ENCODE measurements around the gene NABP2.

NABP2 gene

DNA sequence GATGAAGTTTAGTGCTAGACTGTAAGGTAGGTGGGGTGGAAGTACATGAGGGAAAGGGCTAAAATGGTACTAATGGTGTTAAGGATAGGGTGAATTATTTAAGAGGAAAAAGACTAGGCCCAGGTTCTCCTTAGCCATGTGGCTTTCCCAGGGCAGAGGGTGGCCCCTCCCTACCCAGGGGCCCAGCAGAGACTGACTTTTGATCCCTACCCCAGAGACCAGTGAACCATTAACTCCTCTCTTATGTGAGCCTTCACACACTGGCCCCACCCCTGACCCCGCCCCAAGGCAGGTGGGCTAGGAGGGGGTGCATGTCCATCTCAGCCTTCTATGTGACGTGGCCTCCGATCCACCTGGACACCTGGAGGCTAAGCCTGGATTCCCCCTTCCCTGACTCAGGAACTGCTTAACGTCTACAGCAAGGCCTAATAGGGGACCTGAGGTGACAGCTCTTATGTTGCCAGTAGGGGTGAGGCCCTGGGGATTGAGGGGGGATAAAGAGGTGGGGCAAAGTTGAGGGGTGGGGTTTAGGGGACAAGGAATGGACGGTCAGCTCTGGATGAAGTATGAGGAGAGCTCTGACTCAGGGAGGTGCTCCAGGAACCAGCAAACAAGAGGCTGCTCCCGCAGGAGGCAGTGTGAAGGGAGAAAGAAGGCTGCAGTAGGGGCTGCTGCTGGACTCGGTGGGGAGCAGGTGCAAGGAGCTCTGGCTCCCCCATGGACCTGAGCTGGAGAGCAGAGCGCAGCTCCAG, 6.5 kb downstream of the NABP2 start:
- TF ChIP-seq, protein P1, sequence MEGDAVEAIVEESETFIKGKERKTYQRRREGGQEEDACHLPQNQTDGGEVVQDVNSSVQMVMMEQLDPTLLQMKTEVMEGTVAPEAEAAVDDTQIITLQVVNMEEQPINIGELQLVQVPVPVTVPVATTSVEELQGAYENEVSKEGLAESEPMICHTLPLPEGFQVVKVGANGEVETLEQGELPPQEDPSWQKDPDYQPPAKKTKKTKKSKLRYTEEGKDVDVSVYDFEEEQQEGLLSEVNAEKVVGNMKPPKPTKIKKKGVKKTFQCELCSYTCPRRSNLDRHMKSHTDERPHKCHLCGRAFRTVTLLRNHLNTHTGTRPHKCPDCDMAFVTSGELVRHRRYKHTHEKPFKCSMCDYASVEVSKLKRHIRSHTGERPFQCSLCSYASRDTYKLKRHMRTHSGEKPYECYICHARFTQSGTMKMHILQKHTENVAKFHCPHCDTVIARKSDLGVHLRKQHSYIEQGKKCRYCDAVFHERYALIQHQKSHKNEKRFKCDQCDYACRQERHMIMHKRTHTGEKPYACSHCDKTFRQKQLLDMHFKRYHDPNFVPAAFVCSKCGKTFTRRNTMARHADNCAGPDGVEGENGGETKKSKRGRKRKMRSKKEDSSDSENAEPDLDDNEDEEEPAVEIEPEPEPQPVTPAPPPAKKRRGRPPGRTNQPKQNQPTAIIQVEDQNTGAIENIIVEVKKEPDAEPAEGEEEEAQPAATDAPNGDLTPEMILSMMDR (IDR thresholded peaks at IDR 0.05), result no peak
- H3K4me3 ChIP-seq (ENCODE audit: low read depth in 1 of 2, low read length in 1 of 2), result no peak overlapping the region
- no peaks in the 10 kb centered on the region for H3K36me3 ChIP-seq
- no peak overlapping the region for H3K27ac ChIP-seq
- no peaks in the 10 kb centered on the region for H3K27me3 ChIP-seq
- H3K4me1 ChIP-seq (ENCODE audit: control insufficient read depth in 1 of 2, insufficient read depth in 1 of 2, low read depth in 1 of 2, low read length in 1 of 2), result no peaks in the 10 kb centered on the region
- no peaks in the 10 kb centered on the region for H3K9me3 ChIP-seq

DNA sequence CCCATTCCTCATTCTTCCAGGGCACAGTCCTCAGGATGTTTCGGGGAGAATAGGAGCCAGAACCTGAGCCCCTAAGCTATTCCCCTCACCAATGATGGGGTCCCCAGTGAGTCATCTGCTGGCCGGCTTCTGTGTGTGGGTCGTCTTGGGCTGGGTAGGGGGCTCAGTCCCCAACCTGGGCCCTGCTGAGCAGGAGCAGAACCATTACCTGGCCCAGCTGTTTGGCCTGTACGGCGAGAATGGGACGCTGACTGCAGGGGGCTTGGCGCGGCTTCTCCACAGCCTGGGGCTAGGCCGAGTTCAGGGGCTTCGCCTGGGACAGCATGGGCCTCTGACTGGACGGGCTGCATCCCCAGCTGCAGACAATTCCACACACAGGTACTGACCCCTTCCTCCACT, 7.0 kb downstream of the NABP2 start:
- H3K9me3 ChIP-seq, result no peaks in the 10 kb centered on the region
- H3K27me3 ChIP-seq, result no peaks in the 10 kb centered on the region
- H3K4me1 ChIP-seq (ENCODE audit: control insufficient read depth in 1 of 2, insufficient read depth in 1 of 2, low read depth in 1 of 2, low read length in 1 of 2), result no peaks in the 10 kb centered on the region
- H3K36me3 ChIP-seq, result peaks cover under 1% of the 10 kb centered on the region
- TF ChIP-seq, protein P1 (IDR thresholded peaks at IDR 0.05), result no peak
- no peak overlapping the region for H3K4me3 ChIP-seq (ENCODE audit: low read depth in 1 of 2, low read length in 1 of 2)
- no peak overlapping the region for H3K27ac ChIP-seq

DNA sequence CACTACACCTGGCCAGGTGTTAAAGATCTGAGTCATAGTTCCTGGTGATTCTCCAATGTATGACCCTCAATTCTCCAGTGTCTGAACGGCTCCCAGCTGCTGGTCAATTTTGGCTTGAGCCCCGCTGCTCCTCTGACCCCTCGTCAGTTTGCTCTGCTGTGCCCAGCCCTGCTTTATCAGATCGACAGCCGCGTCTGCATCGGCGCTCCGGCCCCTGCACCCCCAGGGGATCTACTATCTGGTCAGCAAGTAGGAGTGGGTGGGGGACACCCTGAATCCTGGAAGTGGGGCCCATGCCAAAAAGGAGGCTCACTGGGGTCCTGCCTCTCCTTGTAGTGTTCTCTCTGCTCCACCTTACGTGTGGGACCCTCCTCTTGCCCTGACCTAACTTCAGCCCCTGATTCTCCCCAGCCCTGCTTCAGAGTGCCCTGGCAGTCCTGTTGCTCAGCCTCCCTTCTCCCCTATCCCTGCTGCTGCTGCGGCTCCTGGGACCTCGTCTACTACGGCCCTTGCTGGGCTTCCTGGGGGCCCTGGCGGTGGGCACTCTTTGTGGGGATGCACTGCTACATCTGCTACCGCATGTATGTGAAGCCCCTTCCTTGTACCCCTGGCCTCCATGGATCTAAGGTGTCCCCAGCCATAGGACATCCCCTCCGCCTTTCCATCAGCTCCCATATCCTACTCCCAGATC, 10.7 kb downstream of the NABP2 start:
- H3K27ac ChIP-seq, result no peak overlapping the region
- peaks cover 36% of the 10 kb centered on the region for H3K36me3 ChIP-seq
- no peaks in the 10 kb centered on the region for H3K4me1 ChIP-seq (ENCODE audit: control insufficient read depth in 1 of 2, insufficient read depth in 1 of 2, low read depth in 1 of 2, low read length in 1 of 2)
- no peak overlapping the region for H3K4me3 ChIP-seq (ENCODE audit: low read depth in 1 of 2, low read length in 1 of 2)
- H3K27me3 ChIP-seq, result no peaks in the 10 kb centered on the region
- TF ChIP-seq, protein P1 (IDR thresholded peaks at IDR 0.05), result no peak
- no peaks in the 10 kb centered on the region for H3K9me3 ChIP-seq

DNA sequence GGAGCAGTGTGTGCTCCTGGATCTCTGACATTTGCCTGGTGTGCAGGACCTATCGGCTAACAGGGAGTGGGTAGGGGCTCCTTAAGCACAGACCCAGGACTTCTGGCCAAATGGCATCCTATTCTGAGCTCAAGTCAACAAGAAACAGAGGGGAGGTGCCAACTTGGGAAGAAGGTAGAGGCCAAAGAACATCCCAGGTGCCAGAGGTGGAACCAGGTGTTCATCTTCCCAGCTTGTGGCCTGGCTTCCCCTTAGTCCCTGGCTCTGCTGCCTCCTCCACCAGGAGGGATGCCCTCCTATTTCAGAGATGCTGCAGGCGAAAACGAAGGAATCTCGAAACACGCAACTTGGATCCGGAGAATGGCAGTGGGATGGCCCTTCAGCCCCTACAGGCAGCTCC, 11.9 kb downstream of the NABP2 start:
- Histone ChIP-seq H3K4me3 (ENCODE audit: low read depth in 1 of 2, low read length in 1 of 2) (no peak overlapping the region), H3K27me3 (no peaks in the 10 kb centered on the region), H3K36me3 (peaks cover 48% of the 10 kb centered on the region), H3K9me3 (no peaks in the 10 kb centered on the region), H3K27ac (no peak overlapping the region), H3K4me1 (ENCODE audit: control insufficient read depth in 1 of 2, insufficient read depth in 1 of 2, low read depth in 1 of 2, low read length in 1 of 2) (no peaks in the 10 kb centered on the region)
- TF ChIP-seq, protein P1 (IDR thresholded peaks at IDR 0.05), result no peak

DNA sequence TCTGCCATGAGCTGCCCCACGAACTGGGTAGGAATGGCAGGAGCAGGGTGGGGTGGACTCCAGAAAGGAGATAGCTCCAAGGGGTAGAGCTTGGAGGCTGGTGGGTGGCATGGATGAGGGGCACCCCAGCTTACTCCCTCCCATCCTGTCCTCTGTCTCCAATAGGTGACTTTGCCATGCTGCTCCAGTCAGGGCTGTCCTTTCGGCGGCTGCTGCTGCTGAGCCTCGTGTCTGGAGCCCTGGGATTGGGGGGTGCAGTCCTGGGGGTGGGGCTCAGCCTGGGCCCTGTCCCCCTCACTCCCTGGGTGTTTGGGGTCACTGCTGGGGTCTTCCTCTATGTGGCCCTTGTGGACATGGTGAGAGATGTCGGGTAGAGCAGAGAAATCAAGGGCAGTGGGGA, 12.8 kb downstream of the NABP2 start:
- no peak overlapping the region for H3K4me3 ChIP-seq (ENCODE audit: low read depth in 1 of 2, low read length in 1 of 2)
- H3K9me3 ChIP-seq, result no peaks in the 10 kb centered on the region
- H3K4me1 ChIP-seq (ENCODE audit: control insufficient read depth in 1 of 2, insufficient read depth in 1 of 2, low read depth in 1 of 2, low read length in 1 of 2), result no peaks in the 10 kb centered on the region
- peaks cover 57% of the 10 kb centered on the region for H3K36me3 ChIP-seq
- H3K27me3 ChIP-seq, result no peaks in the 10 kb centered on the region
- no peak overlapping the region for H3K27ac ChIP-seq
- TF ChIP-seq, protein P1 (IDR thresholded peaks at IDR 0.05), result no peak
